Tibial nerve (tissue), 3 donors: ENCODE results near the gene SPCS1.

ENCODE experiments used
- CTCF ChIP-seq, 5 experiments: fragments of 200-600 bp in 3 of 5; fragments of 450-650 bp in 2 of 5; sonication (generic) in 3 of 5; IDR thresholded peaks; one replicate each; pipeline ENCODE4 v1.5.1; 2016 to 2019; ENCODE audit warnings: antibody characterized with exemption in 5 of 5, mild to moderate bottlenecking in 3 of 5, moderate library complexity in 2 of 5
- POLR2A ChIP-seq, 2 donors: fragments of 450-650 bp; IDR thresholded peaks; one replicate each; pipeline ENCODE4 v1.6.1; 2017; ENCODE audit warnings: antibody characterized with exemption in 2 of 2, mild to moderate bottlenecking in 2 of 2, moderate library complexity in 2 of 2

DNA sequence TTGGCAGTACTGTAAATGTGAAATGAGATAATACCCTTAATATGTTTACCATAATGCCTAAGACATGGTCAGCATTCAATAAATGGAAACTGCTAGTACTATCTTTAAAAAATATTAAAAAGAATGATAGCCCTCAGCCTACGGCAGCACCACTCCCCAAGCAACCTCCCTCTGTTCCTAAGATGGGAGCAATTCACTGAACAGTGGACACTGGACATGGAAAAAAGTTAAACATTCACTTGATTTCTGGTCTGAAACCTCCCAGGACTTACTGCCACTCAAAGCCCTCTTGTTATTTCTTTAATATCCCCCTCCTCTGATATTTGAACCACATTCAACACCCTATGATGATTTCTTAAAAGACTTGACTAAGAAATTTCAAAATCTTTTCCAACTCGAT, 37.8 kb downstream of the SPCS1 start:
- TF ChIP-seq CTCF (IDR thresholded peaks at IDR 0.05) (no peak), POLR2A (IDR thresholded peaks at IDR 0.05) (no peak)
